CD8-positive, alpha-beta memory T cell (primary cell): Measurements from ENCODE around the gene DDX17. TPM values are rescaled to one million over a fixed set of nuclear protein-coding genes. Genes with fewer than 3 reads are reported as not detected.
A peak's percentile ranks its signal among the peaks of the same experiment; 100 is the strongest.

Source experiments
- CTCF ChIA-PET: fragments of 350-600 bp; sonication (Branson Sonifier 250); formaldehyde crosslinking; loops from one replicate; lab custom pipeline; 2021; ENCODE audit warnings: antibody characterized with exemption; lab: Charles Lee
- POLR2A ChIA-PET: fragments of 350-600 bp; sonication (Branson Sonifier 250); formaldehyde crosslinking; loops from one replicate; lab custom pipeline; 2021; ENCODE audit warnings: antibody characterized with exemption; lab: Charles Lee
- DNase-seq, 5 donors: peaks; one replicate each; pipeline versions ENCODE4 v3.0.0 to v3.0.0-alpha.2; 2020 to 2022; ENCODE audit warnings: mixed read lengths in 1 of 5
- H3K27ac ChIP-seq: one replicate; pipeline ENCODE4 v1.7.0; 2013; ENCODE audit warnings: low read depth, mild to moderate bottlenecking, low read length, moderate library complexity
- H3K27me3 ChIP-seq: 2 replicates; pipeline ENCODE4 v1.7.0; 2013; ENCODE audit warnings: low read length, mild to moderate bottlenecking; ENCODE audit not compliant: insufficient read depth, poor library complexity, severe bottlenecking
- H3K36me3 ChIP-seq: 2 replicates; pipeline ENCODE4 v1.7.0; 2013; ENCODE audit warnings: mild to moderate bottlenecking, low read length, moderate library complexity; ENCODE audit not compliant: insufficient read depth
- H3K4me1 ChIP-seq: 2 replicates; pipeline ENCODE4 v1.7.0; 2013; ENCODE audit warnings: mild to moderate bottlenecking, low read length, moderate library complexity; ENCODE audit not compliant: insufficient read depth
- H3K4me3 ChIP-seq: 2 replicates; pipeline ENCODE4 v1.7.0; 2013; ENCODE audit warnings: mild to moderate bottlenecking, low read length
- H3K9me3 ChIP-seq: 2 replicates; pipeline ENCODE4 v1.7.0; 2013; ENCODE audit warnings: mild to moderate bottlenecking, low read length
- H3K27ac Mint-ChIP-seq, 8 donors: one replicate each; pipeline ENCODE4 v1.8.0; 2020 to 2021; ENCODE audit warnings: mixed read lengths in 8 of 8, mild to moderate bottlenecking in 6 of 8, inconsistent platforms in 3 of 8, moderate library complexity in 3 of 8
- H3K27me3 Mint-ChIP-seq, 2 donors: one replicate each; pipeline ENCODE4 v1.8.0; 2020 to 2021; ENCODE audit warnings: mixed read lengths in 2 of 2, mild to moderate bottlenecking in 1 of 2, moderate library complexity in 1 of 2
- H3K36me3 Mint-ChIP-seq, 3 donors: one replicate each; pipeline ENCODE4 v1.8.0; 2020 to 2021; ENCODE audit warnings: mixed read lengths in 3 of 3, inconsistent platforms in 1 of 3, mild to moderate bottlenecking in 1 of 3
- H3K4me1 Mint-ChIP-seq, 3 donors: one replicate each; pipeline ENCODE4 v1.8.0; 2020 to 2021; ENCODE audit warnings: mixed read lengths in 3 of 3, inconsistent platforms in 1 of 3, mild to moderate bottlenecking in 1 of 3
- H3K4me3 Mint-ChIP-seq, 7 donors: one replicate each; pipeline ENCODE4 v1.8.0; 2020 to 2021; ENCODE audit warnings: mixed read lengths in 7 of 7, mild to moderate bottlenecking in 6 of 7, moderate library complexity in 4 of 7, inconsistent platforms in 2 of 7
- H3K9me3 Mint-ChIP-seq, 5 donors: one replicate each; pipeline ENCODE4 v1.8.0; 2020 to 2022; ENCODE audit warnings: mixed read lengths in 5 of 5, mild to moderate bottlenecking in 3 of 5, moderate library complexity in 2 of 5, inconsistent platforms in 1 of 5
- polyA plus RNA-seq: library from polyadenylated mRNA; unstranded; fragments of 300-500 nt; fragmentation: Illumina TruSeq; gene quantifications from one replicate; pipeline ENCODE4 v1.2.3, GENCODE V29; 2021
- total RNA-seq, 2 experiments: library from RNA; stranded (reverse); gene quantifications; one replicate each; pipeline ENCODE4 v1.2.3, GENCODE V29; 2021

DDX17 gene
- total and polyA plus RNA-seq, 3 experiments from 2014 or later, result 41.4 to 369 (median 358) TPM

- Mint-ChIP-seq H3K36me3 (no peaks in the 10 kb centered on the region), H3K4me3 (no peak overlapping the region)
- POLR2A ChIA-PET, result no interaction called here
Observed at GRCh38 chr22:38523029-38523428, 16.9 kb upstream of the DDX17 start.

GRCh38 chr22:38519453-38520250 lies 13.5 kb upstream of the DDX17 start:
- H3K27ac ChIP-seq, result no peak overlapping the region
- H3K27ac Mint-ChIP-seq, result no peak overlapping the region
- H3K9me3 ChIP-seq, result no peaks in the 10 kb centered on the region
- no peak for DNase-seq
- H3K27me3 Mint-ChIP-seq, result peaks cover 6 to 11% of the 10 kb centered on the region in 2 donors
- no peaks in the 10 kb centered on the region for H3K27me3 ChIP-seq
- ChIA-PET POLR2A (no interaction called here), CTCF (no interaction called here)
- no peaks in the 10 kb centered on the region for H3K4me1 Mint-ChIP-seq
- no peak overlapping the region for H3K4me3 ChIP-seq
- H3K36me3 ChIP-seq, result no peaks in the 10 kb centered on the region
- H3K4me1 ChIP-seq, result no peaks in the 10 kb centered on the region
- no peaks in the 10 kb centered on the region for H3K9me3 Mint-ChIP-seq
- H3K4me3 Mint-ChIP-seq, result no peak overlapping the region
- no peaks in the 10 kb centered on the region for H3K36me3 Mint-ChIP-seq

More at GRCh38 chr22:38523029-38523428, 16.9 kb upstream of the DDX17 start:
- Histone ChIP-seq H3K4me1 (no peaks in the 10 kb centered on the region), H3K27ac (no peak overlapping the region), H3K4me3 (no peak overlapping the region), H3K27me3 (no peaks in the 10 kb centered on the region), H3K36me3 (no peaks in the 10 kb centered on the region), H3K9me3 (no peaks in the 10 kb centered on the region)
- Mint-ChIP-seq H3K4me1 (no peaks in the 10 kb centered on the region), H3K9me3 (no peaks in the 10 kb centered on the region), H3K27ac (no peak overlapping the region), H3K27me3 (peaks cover 6 to 15% of the 10 kb centered on the region in 2 donors)
- CTCF ChIA-PET, result interaction anchor here (1.6 kb wide), 1 partner anchor 49 kb away, joined by 4 read pairs; no protein-coding TSS in a partner anchor
- no peak for DNase-seq

DNA sequence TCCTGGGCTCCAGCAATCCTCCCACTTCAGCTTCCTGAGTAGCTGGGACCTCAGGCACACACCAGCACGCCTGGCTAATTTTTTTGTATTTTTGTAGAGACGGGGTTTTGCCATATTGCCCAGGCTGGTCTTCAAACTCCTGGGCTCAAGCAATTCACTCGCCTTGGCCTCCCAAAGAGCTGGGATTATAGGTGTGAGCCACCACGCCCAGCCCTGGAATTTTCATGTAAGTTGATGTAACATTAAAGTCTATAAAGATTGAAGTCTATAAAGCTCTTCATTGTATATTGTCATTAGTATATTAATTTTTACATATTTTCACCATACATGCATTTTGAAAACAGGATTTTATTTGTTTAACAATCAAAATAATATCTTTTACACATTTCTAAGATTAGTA lies 12.5 kb upstream of the DDX17 start:
- no peaks in the 10 kb centered on the region for H3K9me3 ChIP-seq
- no peak for DNase-seq
- Mint-ChIP-seq H3K27ac (peak overlapping the region in 1 of 8 donors; percentile 33), H3K4me1 (no peaks in the 10 kb centered on the region), H3K4me3 (no peak overlapping the region), H3K9me3 (no peaks in the 10 kb centered on the region), H3K27me3 (peaks cover 3 to 8% of the 10 kb centered on the region in 2 donors), H3K36me3 (no peaks in the 10 kb centered on the region)
- CTCF ChIA-PET, result no interaction called here
- H3K4me1 ChIP-seq, result no peaks in the 10 kb centered on the region
- no peaks in the 10 kb centered on the region for H3K36me3 ChIP-seq
- no peak overlapping the region for H3K27ac ChIP-seq
- H3K4me3 ChIP-seq, result no peak overlapping the region
- H3K27me3 ChIP-seq, result no peaks in the 10 kb centered on the region
- POLR2A ChIA-PET, result no interaction called here

DNA sequence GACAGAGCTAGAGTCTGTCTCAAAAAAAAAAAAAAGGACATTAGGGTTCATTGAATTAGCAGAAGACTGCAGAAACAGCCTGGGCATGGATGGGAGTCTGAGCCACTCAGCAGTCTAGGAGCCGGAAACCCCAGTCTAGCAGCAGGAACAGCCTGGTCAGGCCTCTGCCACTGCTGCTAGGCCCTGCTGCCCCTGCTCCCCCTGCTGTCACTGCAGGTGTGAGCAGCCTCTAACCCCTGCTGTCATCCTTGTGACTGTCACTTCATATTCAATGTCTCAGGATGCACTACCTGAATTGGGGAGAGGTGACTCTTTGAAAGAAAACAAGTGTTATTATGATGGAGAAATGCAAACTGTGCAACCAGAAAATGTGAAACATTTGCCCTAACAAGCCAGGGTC lies 7.0 kb upstream of the DDX17 start:
- peak; percentile 13 to 61 (median 44) for DNase-seq
- H3K4me1 ChIP-seq, result no peaks in the 10 kb centered on the region
- H3K36me3 ChIP-seq, result no peaks in the 10 kb centered on the region
- H3K27ac Mint-ChIP-seq, result no peak overlapping the region
- no peaks in the 10 kb centered on the region for H3K27me3 ChIP-seq
- POLR2A ChIA-PET, result interaction anchor here (0.7 to 1.1 kb wide), 2 partner anchors 11 to 130 kb away, joined by 3 to 5 read pairs; no protein-coding TSS in a partner anchor
- no peaks in the 10 kb centered on the region for H3K9me3 ChIP-seq
- H3K4me3 ChIP-seq, result no peak overlapping the region
- H3K27me3 Mint-ChIP-seq, result no peaks in the 10 kb centered on the region
- H3K36me3 Mint-ChIP-seq, result no peaks in the 10 kb centered on the region
- peaks cover 5 to 6% (median 5%) of the 10 kb centered on the region in 3 donors for H3K4me1 Mint-ChIP-seq
- H3K4me3 Mint-ChIP-seq, result no peak overlapping the region
- no peak overlapping the region for H3K27ac ChIP-seq
- H3K9me3 Mint-ChIP-seq, result no peaks in the 10 kb centered on the region
- CTCF ChIA-PET, result interaction anchor here (0.7 to 1.3 kb wide), 2 partner anchors 57 to 59 kb away, joined by 3 read pairs; partner anchors contain the start of gene DMC1

DNA sequence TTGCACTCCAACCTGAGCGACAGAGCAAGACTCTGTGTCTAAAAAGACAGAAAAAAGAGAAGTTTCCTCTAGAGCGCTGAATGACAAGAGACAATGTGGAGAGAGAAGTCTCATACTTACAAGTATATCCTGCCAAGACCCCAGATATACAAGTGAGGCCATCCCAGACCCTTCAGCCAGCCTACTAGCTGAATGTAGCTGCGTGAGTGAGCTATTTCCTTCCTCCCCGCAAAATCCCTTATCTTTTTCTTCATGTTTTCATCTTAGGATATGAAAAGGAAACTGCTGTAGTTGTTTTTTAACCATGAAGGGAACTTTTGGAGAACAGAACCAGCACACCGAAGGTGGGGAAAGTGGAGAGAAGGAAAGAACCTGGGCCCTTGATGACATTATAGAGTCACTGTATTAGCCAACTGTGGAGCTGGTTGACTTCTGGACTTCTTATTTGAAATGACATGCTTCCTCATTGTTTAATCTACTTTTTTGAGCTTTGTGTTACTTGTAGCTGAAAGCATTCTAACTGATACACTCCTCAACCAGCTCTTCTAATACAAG lies 4.4 kb upstream of the DDX17 start:
- no peak for DNase-seq
- no peaks in the 10 kb centered on the region for H3K9me3 ChIP-seq
- no peaks in the 10 kb centered on the region for H3K36me3 ChIP-seq
- peaks cover 17% of the 10 kb centered on the region in 3 donors for H3K4me1 Mint-ChIP-seq
- H3K4me1 ChIP-seq, result peaks cover 9% of the 10 kb centered on the region
- H3K4me3 Mint-ChIP-seq, result no peak overlapping the region
- H3K27ac ChIP-seq, result no peak overlapping the region
- H3K27ac Mint-ChIP-seq, result no peak overlapping the region
- H3K27me3 ChIP-seq, result no peaks in the 10 kb centered on the region
- peaks cover 0 to 7% (median 0%) of the 10 kb centered on the region in 3 donors for H3K36me3 Mint-ChIP-seq
- H3K4me3 ChIP-seq, result no peak overlapping the region
- H3K27me3 Mint-ChIP-seq, result peaks cover 0 to 8% of the 10 kb centered on the region in 2 donors
- ChIA-PET POLR2A (no interaction called here), CTCF (interaction anchor here (1.0 to 1.5 kb wide), 3 partner anchors 11 to 458 kb away, joined by 3 to 4 read pairs (median 3); no protein-coding TSS in a partner anchor)
- H3K9me3 Mint-ChIP-seq, result peaks cover 0 to 1% (median 0%) of the 10 kb centered on the region in 5 donors

DNA sequence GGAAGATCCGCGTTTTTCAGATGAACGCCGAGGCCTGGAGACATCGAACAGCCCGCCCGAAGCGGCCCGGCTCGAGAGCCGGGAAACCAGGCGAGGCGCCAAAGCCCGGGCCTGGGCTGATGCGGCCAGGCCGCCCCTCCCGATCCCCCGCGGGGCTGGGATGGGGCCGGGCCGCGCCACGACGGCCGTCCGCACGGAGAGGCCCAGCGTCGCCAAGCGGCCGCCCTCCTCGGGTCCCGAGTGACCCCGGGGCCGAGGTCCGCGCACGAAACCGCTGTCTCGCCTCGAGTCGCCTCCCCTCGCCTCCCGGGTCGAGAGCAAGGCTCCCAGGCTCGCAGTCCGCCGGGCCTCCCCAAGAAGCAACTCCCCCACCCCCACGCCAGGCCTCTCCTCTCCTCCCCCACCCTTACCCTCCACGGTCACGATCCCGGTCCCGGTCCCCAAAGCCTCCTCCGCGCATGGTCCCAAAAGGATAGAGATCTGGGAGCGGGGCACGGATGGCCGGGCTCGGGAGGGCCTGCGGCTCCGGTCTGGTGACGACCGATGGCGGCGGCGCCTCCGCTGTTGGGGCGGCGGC lies 482 bp downstream of the DDX17 start:
- peak in 4 of 5 donors; percentile 26 to 75 (median 50) for DNase-seq
- Mint-ChIP-seq H3K36me3 (peaks cover 4 to 52% (median 13%) of the 10 kb centered on the region in 3 donors), H3K27me3 (peaks cover 0 to 12% of the 10 kb centered on the region in 2 donors), H3K4me3 (peak overlapping the region; percentile 99 to 100 (median 99)), H3K4me1 (peaks cover 55 to 58% (median 57%) of the 10 kb centered on the region in 3 donors), H3K9me3 (peaks cover 0 to 1% (median 0%) of the 10 kb centered on the region in 5 donors), H3K27ac (peak overlapping the region; percentile 99 to 100 (median 100))
- Histone ChIP-seq H3K36me3 (peaks cover 10% of the 10 kb centered on the region), H3K4me3 (peak overlapping the region; percentile 87), H3K27me3 (no peaks in the 10 kb centered on the region), H3K4me1 (peaks cover 41% of the 10 kb centered on the region), H3K27ac (peak overlapping the region; percentile 98), H3K9me3 (no peaks in the 10 kb centered on the region)
- ChIA-PET CTCF (no interaction called here), POLR2A (no interaction called here)

- H3K27me3 ChIP-seq, result no peaks in the 10 kb centered on the region
- Mint-ChIP-seq H3K27ac (peak overlapping the region; percentile 88 to 99 (median 97)), H3K36me3 (peaks cover 4 to 58% (median 15%) of the 10 kb centered on the region in 3 donors), H3K27me3 (peaks cover 0 to 12% of the 10 kb centered on the region in 2 donors), H3K9me3 (peaks cover 0 to 1% (median 0%) of the 10 kb centered on the region in 5 donors), H3K4me3 (peak overlapping the region; percentile 87 to 97 (median 93)), H3K4me1 (peaks cover 57 to 61% (median 58%) of the 10 kb centered on the region in 3 donors)
- DNase-seq, result peak; percentile 40 to 69 (median 51)
- peak overlapping the region; percentile 98 for H3K27ac ChIP-seq
- H3K4me3 ChIP-seq, result peak overlapping the region; percentile 87
- no peaks in the 10 kb centered on the region for H3K9me3 ChIP-seq
- peaks cover 41% of the 10 kb centered on the region for H3K4me1 ChIP-seq
- CTCF ChIA-PET, result no interaction called here
- peaks cover 16% of the 10 kb centered on the region for H3K36me3 ChIP-seq
- POLR2A ChIA-PET, result no interaction called here
Observed at GRCh38 chr22:38504731-38505540, 1.2 kb downstream of the DDX17 start.
